ENCODE results near the gene ZSCAN20.

DNA sequence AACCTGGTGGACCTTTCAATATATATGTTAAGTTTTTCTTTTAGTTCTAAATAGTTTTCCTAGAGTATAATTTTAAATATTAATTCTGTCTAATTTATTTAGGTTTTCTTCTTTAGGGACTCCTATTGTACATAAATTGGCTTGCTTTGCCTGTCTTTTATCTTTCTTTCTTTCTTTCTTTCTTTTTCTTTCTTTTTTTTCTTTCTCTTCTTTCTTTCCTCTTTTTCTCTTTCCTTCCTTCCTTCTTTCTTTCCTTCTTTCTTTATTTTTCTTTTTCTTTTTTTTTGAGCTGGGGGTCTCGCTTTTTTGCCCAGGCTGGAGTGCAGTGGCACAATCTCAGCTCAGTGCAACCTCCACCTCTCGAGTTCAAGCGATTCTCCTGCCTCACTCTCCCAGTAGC lies 35.2 kb downstream of the ZSCAN20 start:
- TF ChIP-seq, protein P1, sequence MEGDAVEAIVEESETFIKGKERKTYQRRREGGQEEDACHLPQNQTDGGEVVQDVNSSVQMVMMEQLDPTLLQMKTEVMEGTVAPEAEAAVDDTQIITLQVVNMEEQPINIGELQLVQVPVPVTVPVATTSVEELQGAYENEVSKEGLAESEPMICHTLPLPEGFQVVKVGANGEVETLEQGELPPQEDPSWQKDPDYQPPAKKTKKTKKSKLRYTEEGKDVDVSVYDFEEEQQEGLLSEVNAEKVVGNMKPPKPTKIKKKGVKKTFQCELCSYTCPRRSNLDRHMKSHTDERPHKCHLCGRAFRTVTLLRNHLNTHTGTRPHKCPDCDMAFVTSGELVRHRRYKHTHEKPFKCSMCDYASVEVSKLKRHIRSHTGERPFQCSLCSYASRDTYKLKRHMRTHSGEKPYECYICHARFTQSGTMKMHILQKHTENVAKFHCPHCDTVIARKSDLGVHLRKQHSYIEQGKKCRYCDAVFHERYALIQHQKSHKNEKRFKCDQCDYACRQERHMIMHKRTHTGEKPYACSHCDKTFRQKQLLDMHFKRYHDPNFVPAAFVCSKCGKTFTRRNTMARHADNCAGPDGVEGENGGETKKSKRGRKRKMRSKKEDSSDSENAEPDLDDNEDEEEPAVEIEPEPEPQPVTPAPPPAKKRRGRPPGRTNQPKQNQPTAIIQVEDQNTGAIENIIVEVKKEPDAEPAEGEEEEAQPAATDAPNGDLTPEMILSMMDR (IDR thresholded peaks at IDR 0.05) = no peak
- TF ChIP-seq POLR2A (IDR thresholded peaks at IDR 0.05) = no peak

Measured in Peyer's patch (tissue), 4 donors.